ENCODE results near the gene LHFPL4.

GRCh38 chr3:9499455-9500107 lies 54.0 kb downstream of the LHFPL4 start:
- TF ChIP-seq GATA3 (IDR thresholded peaks at IDR 0.05; ENCODE audit: low read depth, low read length), result no peak
- no peak for TF ChIP-seq GATA2 (IDR thresholded peaks at IDR 0.05; ENCODE audit: low read depth, low read length)

Measured in SH-SY5Y (cell line).